OCI-LY3 (cell line): ENCODE data around the gene TTF2.

ENCODE experiments used
- CTCF ChIP-seq: fragments of 200-600, 300-600 bp; sonication (generic); IDR thresholded peaks from 2 replicates; pipeline ENCODE4 v1.5.1; 2014; ENCODE audit warnings: antibody characterized with exemption, low read length, low read depth
- EZH2phosphoT487 ChIP-seq: fragments of 200-600 bp; shearing (Covaris generic); IDR thresholded peaks from 2 replicates; pipeline ENCODE4 v1.6.1; 2018; ENCODE audit warnings: antibody characterized with exemption, mixed run types, low read depth

DNA sequence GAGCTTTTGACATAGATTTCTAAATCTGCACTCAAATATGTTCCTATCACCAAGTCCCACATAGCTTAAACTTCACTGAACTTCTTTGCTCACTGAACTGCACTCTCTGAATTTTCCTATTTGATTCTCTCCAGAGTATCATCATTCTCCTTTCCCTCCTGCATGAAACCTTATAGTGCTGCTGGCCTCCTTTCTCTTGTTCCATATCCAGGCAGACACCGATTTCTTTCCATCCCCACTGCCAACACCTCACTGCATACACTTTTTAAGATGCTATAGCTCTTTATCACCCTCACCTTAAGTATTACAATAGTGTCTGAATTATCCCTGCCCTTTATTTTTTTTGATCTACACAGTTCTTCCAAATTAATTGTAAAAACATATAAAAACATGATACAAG lies 64.5 kb downstream of the TTF2 start:
- no peak for TF ChIP-seq CTCF
- TF ChIP-seq EZH2phosphoT487, result no peak
